ENCODE results near the gene TNN.

DNA sequence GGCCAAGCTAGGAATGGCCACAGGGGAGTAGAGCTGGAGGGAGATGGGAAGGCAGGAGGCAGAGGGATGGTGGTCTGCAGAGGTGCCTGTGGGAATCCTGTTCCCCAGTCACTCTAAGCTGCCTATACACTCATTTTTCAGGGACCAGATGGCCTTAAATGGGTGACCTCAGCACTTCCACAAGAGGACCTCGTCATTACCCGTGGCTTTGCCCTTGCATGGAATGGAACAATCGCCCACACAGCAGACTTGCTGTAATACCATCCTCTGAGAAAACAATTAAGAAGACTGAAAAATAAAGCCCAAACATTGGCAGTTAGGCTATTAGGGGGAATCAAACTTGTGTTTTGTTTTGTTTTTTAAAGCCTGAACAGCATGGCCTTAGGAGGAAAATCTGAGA, 12.9 kb upstream of the TNN start:
- no peak for TF ChIP-seq EP300 (IDR thresholded peaks at IDR 0.05)
- TF ChIP-seq CTCF (IDR thresholded peaks at IDR 0.05): no peak
- TF ChIP-seq POLR2AphosphoS5 (IDR thresholded peaks at IDR 0.05): no peak
- TF ChIP-seq POLR2A (IDR thresholded peaks at IDR 0.05): no peak

Data from stomach (tissue), 4 donors.